ENCODE data around the gene FRS2. TPM values are rescaled to one million over a fixed set of nuclear protein-coding genes. Genes with fewer than 3 reads are reported as not detected.

FRS2 gene
- total RNA-seq, 2 donors from 2014 or later = 4.9 to 14.3 TPM

DNA sequence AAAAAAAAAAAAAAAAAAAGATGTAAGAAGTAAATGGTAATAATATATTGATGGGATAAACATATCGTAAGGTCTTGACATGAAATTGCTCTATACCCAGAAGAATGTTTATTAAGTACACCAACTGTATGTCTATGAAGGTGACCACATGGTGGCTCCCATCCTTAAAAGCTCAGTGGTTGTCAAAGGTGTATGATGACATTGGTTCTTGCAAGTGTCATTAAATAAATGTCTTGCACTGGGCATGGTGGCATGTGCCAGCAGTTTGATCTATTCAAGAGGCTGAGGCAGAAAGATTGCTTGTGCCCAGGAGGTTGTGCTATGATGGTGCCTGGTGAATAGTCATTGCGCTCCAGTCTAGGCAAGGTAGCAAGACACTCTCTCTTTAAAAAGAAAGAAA is 125.5 kb downstream of the FRS2 start:
- Histone ChIP-seq H3K4me3 (no peak overlapping the region), H3K4me1 (peaks cover 7% of the 10 kb centered on the region), H3K36me3 (replicated peaks in 1 of 2; ENCODE audit: insufficient read depth in 1 of 2, low read depth in 2 of 2) (peaks cover 0 to 44% of the 10 kb centered on the region in 2 donors), H3K9me3 (no peaks in the 10 kb centered on the region), H3K27ac (no peak overlapping the region), H3K27me3 (no peaks in the 10 kb centered on the region)
- intact Hi-C loops (cut with DNase I) = no loop called here
- ATAC-seq (no peak), DNase-seq (no peak)
- 98% methylated on average over 2 of the region's 2 CpGs for WGBS, 2 donors
- TF ChIP-seq, protein P1, sequence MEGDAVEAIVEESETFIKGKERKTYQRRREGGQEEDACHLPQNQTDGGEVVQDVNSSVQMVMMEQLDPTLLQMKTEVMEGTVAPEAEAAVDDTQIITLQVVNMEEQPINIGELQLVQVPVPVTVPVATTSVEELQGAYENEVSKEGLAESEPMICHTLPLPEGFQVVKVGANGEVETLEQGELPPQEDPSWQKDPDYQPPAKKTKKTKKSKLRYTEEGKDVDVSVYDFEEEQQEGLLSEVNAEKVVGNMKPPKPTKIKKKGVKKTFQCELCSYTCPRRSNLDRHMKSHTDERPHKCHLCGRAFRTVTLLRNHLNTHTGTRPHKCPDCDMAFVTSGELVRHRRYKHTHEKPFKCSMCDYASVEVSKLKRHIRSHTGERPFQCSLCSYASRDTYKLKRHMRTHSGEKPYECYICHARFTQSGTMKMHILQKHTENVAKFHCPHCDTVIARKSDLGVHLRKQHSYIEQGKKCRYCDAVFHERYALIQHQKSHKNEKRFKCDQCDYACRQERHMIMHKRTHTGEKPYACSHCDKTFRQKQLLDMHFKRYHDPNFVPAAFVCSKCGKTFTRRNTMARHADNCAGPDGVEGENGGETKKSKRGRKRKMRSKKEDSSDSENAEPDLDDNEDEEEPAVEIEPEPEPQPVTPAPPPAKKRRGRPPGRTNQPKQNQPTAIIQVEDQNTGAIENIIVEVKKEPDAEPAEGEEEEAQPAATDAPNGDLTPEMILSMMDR (IDR thresholded peaks at IDR 0.05) = no peak

DNA sequence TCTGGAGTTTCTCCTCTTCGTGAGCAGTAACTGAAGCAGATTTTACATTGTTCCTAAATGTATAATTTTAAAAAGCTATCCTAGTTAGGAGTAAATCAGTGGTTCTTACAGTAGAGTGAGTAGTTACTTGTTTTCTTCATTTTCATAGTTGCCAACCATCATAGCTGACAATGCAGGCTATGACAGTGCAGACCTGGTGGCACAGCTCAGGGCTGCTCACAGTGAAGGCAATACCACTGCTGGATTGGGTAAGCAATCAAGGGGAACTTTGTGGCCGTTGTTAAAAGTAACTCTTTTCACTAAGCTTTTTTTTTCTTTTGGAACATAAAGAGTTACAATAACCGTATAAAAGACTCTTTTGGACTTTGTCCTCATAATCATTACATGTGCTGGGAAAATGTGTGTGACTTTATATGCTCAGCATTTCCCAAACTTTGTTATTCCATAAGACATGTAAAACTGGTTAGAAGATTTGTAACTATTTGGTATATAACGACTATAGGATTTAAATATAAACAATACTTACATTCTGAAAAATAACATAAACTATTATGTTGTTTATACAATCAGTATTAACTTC is 128.1 kb downstream of the FRS2 start:
- no peak overlapping the region for H3K4me3 ChIP-seq
- H3K27ac ChIP-seq = no peak overlapping the region
- H3K9me3 ChIP-seq = no peaks in the 10 kb centered on the region
- peaks cover 0 to 45% of the 10 kb centered on the region in 2 donors for H3K36me3 ChIP-seq (replicated peaks in 1 of 2; ENCODE audit: insufficient read depth in 1 of 2, low read depth in 2 of 2)
- intact Hi-C loops (cut with DNase I) = no loop called here
- WGBS, 2 donors = 35 to 36% methylated on average over 4 of the region's 4 CpGs
- DNase-seq (no peak), ATAC-seq (no peak)
- peaks cover 7% of the 10 kb centered on the region for H3K4me1 ChIP-seq
- TF ChIP-seq, protein P1 (IDR thresholded peaks at IDR 0.05) = no peak
- no peak for TF ChIP-seq POLR2A (IDR thresholded peaks at IDR 0.05)
- no peaks in the 10 kb centered on the region for H3K27me3 ChIP-seq

DNA sequence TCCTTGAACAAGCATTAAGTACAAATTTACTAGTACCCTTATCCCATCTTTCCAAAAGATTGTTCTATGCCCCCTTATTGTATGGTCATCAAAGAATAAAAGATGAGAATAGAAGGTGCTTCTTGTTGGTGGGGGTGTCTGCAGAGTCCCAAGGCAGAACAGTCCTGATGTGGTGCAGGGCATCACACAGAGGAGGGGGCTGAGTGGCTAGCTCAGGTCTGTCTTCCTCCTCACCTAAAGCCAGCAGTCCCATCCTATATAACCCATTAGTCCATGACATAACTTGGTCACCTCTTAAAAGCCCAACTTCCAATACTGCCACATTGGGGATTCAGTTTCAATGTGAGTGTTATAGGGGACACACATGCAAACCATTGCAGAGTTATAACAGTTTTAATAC is 130.6 kb downstream of the FRS2 start:
- ATAC-seq (no peak), DNase-seq (no peak)
- Histone ChIP-seq H3K4me3 (no peak overlapping the region), H3K4me1 (peaks cover 7% of the 10 kb centered on the region), H3K27ac (no peak overlapping the region), H3K36me3 (replicated peaks in 1 of 2; ENCODE audit: insufficient read depth in 1 of 2, low read depth in 2 of 2) (peaks cover 0 to 30% of the 10 kb centered on the region in 2 donors), H3K9me3 (no peaks in the 10 kb centered on the region), H3K27me3 (no peaks in the 10 kb centered on the region)
- intact Hi-C loops (cut with DNase I) = no loop called here
- TF ChIP-seq POLR2A (IDR thresholded peaks at IDR 0.05) = no peak
- TF ChIP-seq, protein P1 (IDR thresholded peaks at IDR 0.05) = no peak

DNA sequence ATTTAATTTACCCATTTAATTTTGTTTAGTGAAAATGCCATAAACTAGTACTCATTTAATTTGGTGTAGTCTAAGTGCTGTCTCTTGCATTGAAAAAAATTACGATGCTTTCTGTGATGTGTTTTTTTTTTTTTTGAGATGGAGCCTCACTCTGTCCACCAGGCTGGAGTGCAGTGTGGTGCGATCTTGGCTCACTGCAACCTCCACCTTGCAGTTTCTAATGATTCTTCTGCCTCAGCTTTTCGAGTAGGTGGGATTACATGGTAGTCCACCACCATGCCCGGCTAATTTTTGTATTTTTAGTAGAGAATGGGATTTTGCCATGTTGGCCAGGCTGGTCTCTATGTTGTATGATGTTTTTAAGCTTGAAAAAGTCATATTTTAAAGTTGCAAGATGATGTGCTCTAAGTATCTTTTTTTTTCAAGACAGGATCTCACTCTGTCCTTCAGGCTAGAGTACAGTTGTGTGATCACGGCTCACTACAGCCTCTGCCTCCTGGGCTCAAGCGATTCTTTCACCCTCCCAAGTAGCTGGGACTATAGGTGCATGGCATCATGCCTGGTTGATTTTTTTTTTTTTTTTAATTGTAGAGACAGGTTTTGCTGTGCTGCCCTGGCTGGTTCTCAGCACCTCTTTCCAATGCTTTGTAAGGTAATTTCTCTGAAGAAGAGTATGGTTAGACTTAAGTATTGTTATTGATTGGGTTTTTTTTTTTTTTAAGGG is 131.9 kb downstream of the FRS2 start:
- no peak for ATAC-seq
- no peak for DNase-seq
- 87 to 90% methylated on average over 6 of the region's 6 CpGs for WGBS, 2 donors

More for the DNA sequence above, 131.9 kb downstream of the FRS2 start:
- no peak overlapping the region for H3K27ac ChIP-seq
- H3K9me3 ChIP-seq = no peaks in the 10 kb centered on the region
- no peaks in the 10 kb centered on the region for H3K27me3 ChIP-seq
- peaks cover 0 to 30% of the 10 kb centered on the region in 2 donors for H3K36me3 ChIP-seq (replicated peaks in 1 of 2; ENCODE audit: insufficient read depth in 1 of 2, low read depth in 2 of 2)
- TF ChIP-seq, protein P1 (IDR thresholded peaks at IDR 0.05) = no peak
- TF ChIP-seq POLR2A (IDR thresholded peaks at IDR 0.05) = no peak
- no peak overlapping the region for H3K4me3 ChIP-seq
- peaks cover 7% of the 10 kb centered on the region for H3K4me1 ChIP-seq
- intact Hi-C loops (cut with DNase I) = no loop called here
